K562 treated with DMSO at 1 percent for 48 hours (cell line): Measurements from ENCODE around the gene IRF5. TPM values are rescaled to one million over a fixed set of nuclear protein-coding genes. Genes with fewer than 3 reads are reported as not detected.

Experiments used
- total RNA-seq: library from RNA; unstranded; fragments of 300-600 nt; gene quantifications from 2 replicates; pipeline ENCODE4 v1.2.3, GENCODE V29; 2022; ENCODE audit warnings: low replicate concordance; ENCODE audit errors: extremely low read depth

Gene IRF5, protein sequence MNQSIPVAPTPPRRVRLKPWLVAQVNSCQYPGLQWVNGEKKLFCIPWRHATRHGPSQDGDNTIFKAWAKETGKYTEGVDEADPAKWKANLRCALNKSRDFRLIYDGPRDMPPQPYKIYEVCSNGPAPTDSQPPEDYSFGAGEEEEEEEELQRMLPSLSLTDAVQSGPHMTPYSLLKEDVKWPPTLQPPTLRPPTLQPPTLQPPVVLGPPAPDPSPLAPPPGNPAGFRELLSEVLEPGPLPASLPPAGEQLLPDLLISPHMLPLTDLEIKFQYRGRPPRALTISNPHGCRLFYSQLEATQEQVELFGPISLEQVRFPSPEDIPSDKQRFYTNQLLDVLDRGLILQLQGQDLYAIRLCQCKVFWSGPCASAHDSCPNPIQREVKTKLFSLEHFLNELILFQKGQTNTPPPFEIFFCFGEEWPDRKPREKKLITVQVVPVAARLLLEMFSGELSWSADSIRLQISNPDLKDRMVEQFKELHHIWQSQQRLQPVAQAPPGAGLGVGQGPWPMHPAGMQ
- total RNA-seq, result not detected in 2 replicates

DNA sequence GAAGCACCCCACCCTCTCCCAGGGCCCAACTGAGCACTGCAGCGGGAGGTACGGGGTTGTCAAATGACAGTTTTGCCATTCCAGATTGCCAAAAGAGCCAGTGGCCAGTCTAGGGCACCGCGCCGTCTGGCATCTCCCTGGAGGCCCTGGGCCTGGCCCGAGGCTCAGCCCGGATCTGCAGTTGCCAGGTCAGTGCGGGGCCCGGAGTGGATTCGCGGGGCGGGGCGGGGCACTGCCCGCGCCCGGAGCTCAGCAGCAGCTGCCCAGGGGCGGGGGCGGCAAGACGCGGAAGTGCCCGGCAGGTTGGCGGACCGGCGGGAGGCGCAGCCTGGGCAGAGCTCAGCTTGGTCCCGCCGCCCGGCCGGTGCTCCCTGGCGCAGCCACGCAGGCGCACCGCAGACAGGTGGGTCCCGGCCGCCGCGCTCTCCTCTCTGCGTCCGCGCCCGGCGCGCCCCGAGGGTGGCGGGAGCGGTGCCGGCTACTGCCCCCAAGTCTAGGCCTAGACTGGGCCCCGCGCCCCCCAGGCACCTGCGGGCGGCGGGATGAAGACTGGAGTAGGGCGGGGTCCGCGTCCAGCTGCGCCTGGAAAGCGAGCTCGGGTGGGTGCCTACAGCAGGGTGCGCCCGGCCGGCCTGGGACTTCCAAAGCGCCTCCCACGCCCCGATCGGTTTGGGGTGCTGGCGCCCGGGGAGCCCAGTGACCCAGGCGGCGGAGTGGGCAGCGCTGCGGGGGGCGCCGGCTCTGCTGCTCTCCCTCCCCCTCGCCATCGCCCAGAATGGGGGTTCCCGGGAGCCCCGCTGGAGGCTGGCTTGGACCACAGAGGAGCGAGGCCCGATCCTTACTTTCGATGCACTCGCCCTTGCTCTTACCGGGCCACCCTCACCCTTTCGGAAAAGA, at the start of gene IRF5:
TSS of gene IRF5 (plus strand) at position 281 of the 897 bp plus-strand sequence. CDS start 4,155 bp downstream, outside the sequence.

DNA sequence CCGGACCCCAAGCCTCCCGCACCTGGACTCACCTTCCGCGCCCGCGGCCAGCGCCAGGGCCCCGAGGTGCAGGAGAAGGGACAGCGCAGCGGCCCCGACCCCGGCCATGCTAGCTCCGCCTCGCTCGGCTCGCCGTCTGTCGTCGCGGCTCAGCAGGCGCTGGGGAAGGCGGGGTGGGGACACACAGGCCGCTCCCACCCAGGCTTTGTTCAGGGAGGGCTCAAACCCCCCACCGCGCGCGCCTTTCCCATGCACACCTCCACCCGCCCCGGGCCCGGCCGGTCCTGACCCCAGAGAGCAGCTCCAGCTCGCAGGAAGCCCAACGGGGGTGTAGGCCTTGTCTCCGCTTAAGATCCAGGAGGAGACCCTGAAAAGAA, 27.2 kb upstream of the IRF5 start, which contains the start of gene KCP:
TSS of gene KCP (minus strand) at position 141 of the 377 bp plus-strand sequence. CDS start at position 108, 33 bp downstream.

Other genes starting within 250 kb of the IRF5 start
- 128 TPM in 1 of 2 replicates, not detected in the other for gene CALU, start 198.6 kb upstream of the IRF5 start, total RNA-seq
- not detected in 2 replicates for gene OPN1SW, start 162.1 kb upstream of the IRF5 start, total RNA-seq
- gene CCDC136, start 146.0 kb upstream of the IRF5 start, total RNA-seq, result not detected in 2 replicates
- 50.6 TPM in 1 of 2 replicates, not detected in the other for gene FLNC, start 107.5 kb upstream of the IRF5 start, total RNA-seq
- not detected in 2 replicates for gene ATP6V1F, start 75.1 kb upstream of the IRF5 start, total RNA-seq
- not detected in 2 replicates for gene KCP, start 27.2 kb upstream of the IRF5 start, total RNA-seq
- gene TNPO3, start 117.2 kb downstream of the IRF5 start, total RNA-seq, result 86.9 TPM in 1 of 2 replicates, not detected in the other
- not detected in 2 replicates for gene TSPAN33, start 206.8 kb downstream of the IRF5 start, total RNA-seq